Ecto neural progenitor cell (in vitro differentiated cells): ENCODE results near the gene SOBP.
A peak's percentile ranks its signal among the peaks of the same experiment; 100 is the strongest.

Source experiments
- DNase-seq: peaks from one replicate; pipeline ENCODE4 v3.0.0-alpha.2; 2018; ENCODE audit warnings: low spot score

Gene SOBP

GRCh38 chr6:107691062-107691751 lies 201.3 kb downstream of the SOBP start:
- no peak for DNase-seq

DNA sequence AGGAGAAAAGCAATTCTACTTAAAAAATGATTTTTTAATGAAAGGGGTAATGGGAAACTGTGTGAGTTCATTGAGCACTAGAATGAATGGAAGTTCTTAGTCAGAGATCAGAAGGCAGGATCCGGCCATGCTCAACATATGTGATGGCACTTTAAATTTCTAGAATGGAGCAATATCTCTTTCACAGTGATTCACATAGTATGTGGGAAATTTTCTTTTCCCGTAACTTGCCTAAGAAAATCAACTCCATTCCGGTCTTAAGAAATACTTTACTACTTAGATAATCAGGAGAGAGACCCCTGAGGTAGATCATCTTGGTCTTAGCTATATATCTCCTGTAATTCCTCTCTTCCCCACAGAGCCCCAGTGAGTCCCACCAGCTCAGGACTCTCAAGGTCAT lies 202.4 kb downstream of the SOBP start:
- no peak for DNase-seq

GRCh38 chr6:107695061-107695720 lies 205.3 kb downstream of the SOBP start:
- no peak for DNase-seq

DNA sequence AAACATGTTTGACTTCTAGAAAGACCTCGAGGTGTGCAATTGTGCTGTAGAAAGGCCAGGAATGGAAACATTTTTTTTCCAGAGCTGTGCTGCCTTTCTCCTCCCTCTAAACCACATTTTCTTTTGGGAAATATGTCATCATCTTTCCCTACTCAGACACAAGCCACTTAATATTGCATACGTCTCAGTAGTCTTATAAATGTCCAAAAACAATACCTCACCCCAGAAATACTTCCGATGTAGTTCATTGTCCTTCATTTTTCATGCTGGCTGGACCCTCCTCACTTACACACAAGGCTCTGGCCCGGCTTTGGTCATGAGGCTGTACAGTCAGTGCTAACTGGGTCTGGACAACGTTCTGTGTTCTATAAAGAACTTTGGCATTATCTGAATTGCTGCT lies 207.8 kb downstream of the SOBP start:
- no peak for DNase-seq

DNA sequence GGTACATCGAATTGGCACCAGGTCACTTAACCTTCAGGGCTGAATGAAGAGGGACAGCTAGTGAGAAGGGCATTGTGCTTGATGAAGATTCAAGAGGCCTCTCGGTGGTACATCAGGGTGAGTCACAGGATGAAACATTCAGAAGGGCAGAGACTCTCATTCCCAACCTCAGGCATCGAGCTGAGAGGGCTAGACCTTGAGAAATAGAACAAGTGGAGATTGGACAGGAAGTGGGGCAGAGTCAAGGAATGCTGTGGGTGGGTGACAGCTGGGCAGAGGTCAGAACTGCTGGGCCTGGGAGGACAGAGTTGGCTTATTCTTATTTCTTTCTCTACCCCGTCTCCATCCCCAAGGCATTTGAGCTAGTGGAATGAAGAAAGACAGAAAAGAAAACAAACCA lies 208.2 kb downstream of the SOBP start:
- no peak for DNase-seq

GRCh38 chr6:107699254-107699653 lies 209.3 kb downstream of the SOBP start:
- DNase-seq = no peak

DNA sequence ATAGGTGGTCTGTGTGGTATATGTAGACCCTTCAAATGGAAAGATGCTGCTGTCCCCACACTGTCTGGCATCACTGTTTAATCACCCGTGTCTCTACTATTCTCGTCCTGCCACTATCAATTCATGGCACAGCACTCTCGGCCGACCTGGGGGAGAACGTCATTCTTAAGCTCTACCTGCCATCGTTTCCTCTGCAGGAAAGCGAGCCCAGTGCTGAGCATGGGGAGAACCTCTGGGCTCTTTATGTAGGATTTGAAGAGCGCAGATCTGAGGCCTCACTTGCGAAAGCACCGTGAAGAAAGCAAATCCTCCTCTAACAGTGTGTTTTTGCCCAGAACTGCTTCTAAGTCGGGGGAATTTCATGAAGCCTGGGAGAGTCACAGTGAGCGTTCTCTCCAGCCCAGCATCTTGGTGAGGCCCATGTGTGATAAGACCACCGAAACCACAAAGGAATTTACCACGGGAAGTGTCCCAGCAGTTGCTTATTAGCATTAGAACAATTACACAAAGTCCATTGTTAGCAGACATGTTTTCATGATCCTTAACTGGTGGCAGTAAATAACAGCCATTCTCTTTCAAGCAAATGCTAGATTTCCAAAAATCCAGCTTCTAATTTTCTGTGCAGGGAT lies 209.9 kb downstream of the SOBP start:
- no peak for DNase-seq

- no peak for DNase-seq
Observed at GRCh38 chr6:107703606-107704005, 213.7 kb downstream of the SOBP start.

DNA sequence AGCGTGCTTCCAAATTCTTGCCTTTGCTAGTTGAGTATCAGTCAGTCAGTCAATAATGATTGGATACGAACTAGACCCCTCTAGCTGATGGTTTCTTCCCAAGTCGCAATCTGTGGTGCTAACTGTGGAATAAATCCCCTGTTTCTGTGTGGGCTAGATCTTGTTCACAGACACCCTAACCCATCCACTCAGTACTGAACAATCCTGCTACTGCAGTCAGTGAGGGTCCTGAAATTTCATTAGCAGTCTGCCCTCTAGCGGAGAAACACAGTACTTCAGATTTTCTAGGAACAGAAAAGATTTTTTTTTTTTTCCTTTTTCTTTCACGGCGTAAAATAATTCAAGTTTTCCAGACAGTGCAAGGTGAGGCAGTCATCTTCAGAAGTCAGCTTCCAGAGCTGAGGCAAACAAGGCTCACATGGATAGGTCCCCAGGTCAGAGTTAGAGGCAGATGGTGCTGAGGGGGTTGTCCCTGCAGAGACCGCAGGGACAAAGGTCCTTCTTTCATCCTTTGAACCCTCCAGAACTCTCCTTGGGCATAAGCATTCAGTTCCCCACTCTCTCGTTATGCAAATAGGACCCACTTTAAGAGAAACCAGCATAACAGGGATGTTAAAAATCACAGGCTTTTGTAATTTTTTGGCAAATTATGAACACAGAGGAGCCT lies 214.6 kb downstream of the SOBP start:
- peak; percentile 24 for DNase-seq

GRCh38 chr6:107706516-107707115 lies 216.7 kb downstream of the SOBP start:
- DNase-seq = peak; percentile 52

- peak; percentile 29 for DNase-seq
Observed at GRCh38 chr6:107707346-107708275, 217.7 kb downstream of the SOBP start.

DNA sequence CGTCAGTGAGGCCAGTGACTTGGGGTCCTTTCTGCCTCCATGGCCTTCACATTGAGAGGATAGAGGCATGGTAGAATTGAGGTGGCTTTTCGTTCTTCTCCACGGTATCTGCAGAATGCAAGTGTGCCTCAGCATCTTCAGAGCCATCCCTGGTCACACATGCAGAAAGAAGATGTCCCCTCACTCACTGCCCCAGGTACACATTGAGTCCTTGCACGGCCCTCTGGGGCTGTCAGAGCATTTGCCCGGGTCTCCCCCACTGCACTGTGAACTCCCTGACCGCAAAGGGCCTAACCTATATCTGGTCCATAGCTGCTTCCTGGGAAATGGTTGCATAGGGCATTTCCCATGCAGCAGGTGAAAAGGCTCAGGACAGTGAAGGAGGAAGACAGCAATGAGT lies 218.5 kb downstream of the SOBP start:
- DNase-seq = peak; percentile 16

DNA sequence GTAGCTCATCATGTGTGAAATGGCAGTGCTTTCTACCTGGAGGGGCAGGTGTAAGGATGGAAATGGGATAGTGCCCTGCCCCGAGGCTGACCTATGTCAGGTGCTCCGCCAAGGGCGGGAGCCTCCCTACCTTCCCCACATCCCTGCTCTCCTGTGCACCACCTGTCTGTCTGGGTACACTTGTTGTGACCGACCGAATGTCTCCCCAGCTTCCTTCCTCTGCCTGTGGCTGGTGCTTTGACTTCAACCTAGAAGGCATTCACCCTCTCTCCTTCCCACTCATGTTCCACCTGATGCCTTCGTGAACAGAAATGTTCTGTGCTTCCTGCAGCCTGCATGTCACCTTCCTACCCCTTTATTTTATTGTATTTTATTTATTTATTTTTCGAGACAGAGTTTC lies 219.4 kb downstream of the SOBP start:
- peak; percentile 32 for DNase-seq
